Measurements from ENCODE around the gene PRKCA.
"Not testable (repeated sequence)": the region's sequence is repeated elsewhere in the genome, so short reads cannot be mapped to it uniquely, and the experiment has no call there.

The PRKCA gene

GRCh38 chr17:66605541-66605940 is 303.1 kb downstream of the PRKCA start:
- no peak for DNase-seq (ENCODE audit: low spot score)
- no peak overlapping the region for H3K27ac ChIP-seq
- no peak for TF ChIP-seq CTCF (IDR thresholded peaks at IDR 0.05)
- no peak overlapping the region for H3K4me3 ChIP-seq

- Histone ChIP-seq H3K4me3 (no peak overlapping the region), H3K27ac (no peak overlapping the region)
- TF ChIP-seq CTCF (IDR thresholded peaks at IDR 0.05): no peak
- DNase-seq (ENCODE audit: low spot score): no peak
Observed at GRCh38 chr17:66610361-66611133, 308.1 kb downstream of the PRKCA start.

GRCh38 chr17:66611397-66611796 is 309.0 kb downstream of the PRKCA start:
- no peak for DNase-seq (ENCODE audit: low spot score)
- TF ChIP-seq CTCF (IDR thresholded peaks at IDR 0.05): no peak
- no peak overlapping the region for H3K4me3 ChIP-seq
- H3K27ac ChIP-seq: no peak overlapping the region

- DNase-seq (ENCODE audit: low spot score): no peak
- TF ChIP-seq CTCF (IDR thresholded peaks at IDR 0.05): no peak
- no peak overlapping the region for H3K27ac ChIP-seq
- no peak overlapping the region for H3K4me3 ChIP-seq
Observed at GRCh38 chr17:66612993-66613392, 310.6 kb downstream of the PRKCA start.

- H3K27ac ChIP-seq: no peak overlapping the region
- TF ChIP-seq CTCF (IDR thresholded peaks at IDR 0.05): no peak
- no peak for DNase-seq (ENCODE audit: low spot score)
- H3K4me3 ChIP-seq: no peak overlapping the region
Observed at GRCh38 chr17:66614469-66614868, 312.1 kb downstream of the PRKCA start.

GRCh38 chr17:66619206-66619605 is 316.8 kb downstream of the PRKCA start:
- no peak overlapping the region for H3K4me3 ChIP-seq
- H3K27ac ChIP-seq: no peak overlapping the region
- DNase-seq (ENCODE audit: low spot score): no peak
- no peak for TF ChIP-seq CTCF (IDR thresholded peaks at IDR 0.05)

- TF ChIP-seq CTCF (IDR thresholded peaks at IDR 0.05): no peak
- no peak for DNase-seq (ENCODE audit: low spot score)
- Histone ChIP-seq H3K27ac (peak overlapping the region in 1 of 2 donors; percentile 24), H3K4me3 (no peak overlapping the region)
Observed at GRCh38 chr17:66620528-66620927, 318.1 kb downstream of the PRKCA start.

GRCh38 chr17:66624630-66625029 is 322.2 kb downstream of the PRKCA start:
- not testable (repeated sequence) for DNase-seq (ENCODE audit: low spot score); H3K4me3 ChIP-seq; H3K27ac ChIP-seq
